Activated CD8-positive, alpha-beta T cell treated with anti-CD3 and anti-CD28 coated beads, Interleukin-2, amount 10 ng/mL, durations not matched to agents 7 days and 5 days (primary cell): ENCODE results near the gene ZNF512B. TPM values are rescaled to one million over a fixed set of nuclear protein-coding genes. Genes with fewer than 3 reads are reported as not detected.
"Not testable (repeated sequence)": the region's sequence is repeated elsewhere in the genome, so short reads cannot be mapped to it uniquely, and the experiment has no call there.

Source experiments
- ATAC-seq: fragments of 150-1000 bp; cut with Tn5 transposase; one replicate; pipeline ENCODE4 v1.10.0; 2021; ENCODE audit warnings: moderate library complexity
- CTCF ChIA-PET: fragments of 350-600 bp; sonication (Branson Sonifier 250); formaldehyde crosslinking; loops from one replicate; lab custom pipeline; 2021; ENCODE audit warnings: antibody characterized with exemption; lab: Charles Lee
- POLR2A ChIA-PET: fragments of 350-600 bp; sonication (Branson Sonifier 250); formaldehyde crosslinking; loops from one replicate; lab custom pipeline; 2021; ENCODE audit warnings: antibody characterized with exemption; lab: Charles Lee
- DNase-seq: peaks from one replicate; pipeline ENCODE4 v3.0.0-alpha.2; 2020
- H3K27ac Mint-ChIP-seq: one replicate; pipeline ENCODE4 v1.8.0; 2021; ENCODE audit warnings: mild to moderate bottlenecking, mixed read lengths
- H3K27me3 Mint-ChIP-seq: one replicate; pipeline ENCODE4 v1.8.0; 2021; ENCODE audit warnings: low read depth, mixed read lengths
- H3K36me3 Mint-ChIP-seq: one replicate; pipeline ENCODE4 v1.8.0; 2021; ENCODE audit warnings: low read depth, mixed read lengths
- H3K4me1 Mint-ChIP-seq: one replicate; pipeline ENCODE4 v1.8.0; 2021; ENCODE audit warnings: low read depth, mixed read lengths
- H3K4me3 Mint-ChIP-seq: one replicate; pipeline ENCODE4 v1.8.0; 2021; ENCODE audit warnings: mild to moderate bottlenecking, mixed read lengths
- H3K9me3 Mint-ChIP-seq: one replicate; pipeline ENCODE4 v1.8.0; 2022; ENCODE audit warnings: mixed read lengths; ENCODE audit not compliant: insufficient read depth
- total RNA-seq, 2 experiments: library from RNA; stranded (reverse); gene quantifications; one replicate each; pipeline ENCODE4 v1.2.3, GENCODE V29; 2021

ZNF512B gene
- total RNA-seq, 2 experiments from 2014 or later: 12.0 to 12.1 TPM

- DNase-seq (no peak), ATAC-seq (no peak)
- Mint-ChIP-seq H3K27me3 (no peaks in the 10 kb centered on the region), H3K9me3 (no peaks in the 10 kb centered on the region), H3K27ac (no peak overlapping the region), H3K36me3 (peaks cover 16% of the 10 kb centered on the region), H3K4me1 (peaks cover 15% of the 10 kb centered on the region), H3K4me3 (no peak overlapping the region)
- CTCF ChIA-PET: interaction anchor here (1.1 kb wide), 1 partner anchor 12 kb away, joined by 3 read pairs; no protein-coding TSS in a partner anchor
- POLR2A ChIA-PET: no interaction called here
Observed at GRCh38 chr20:63961664-63962425, 7.9 kb downstream of the ZNF512B start.

GRCh38 chr20:63960654-63961621, 8.8 kb downstream of the ZNF512B start:
- H3K27me3 Mint-ChIP-seq, H3K27ac Mint-ChIP-seq, DNase-seq, CTCF ChIA-PET, H3K4me3 Mint-ChIP-seq, H3K36me3 Mint-ChIP-seq, H3K9me3 Mint-ChIP-seq, ATAC-seq: not testable (repeated sequence)
- POLR2A ChIA-PET: interaction anchor here (1.2 kb wide), 1 partner anchor 387 kb away, joined by 3 read pairs; the partner anchor contains the start of gene HELZ2
- H3K4me1 Mint-ChIP-seq: peaks cover 17% of the 10 kb centered on the region

GRCh38 chr20:63959699-63960075, 10.0 kb downstream of the ZNF512B start:
- Mint-ChIP-seq H3K27me3 (no peaks in the 10 kb centered on the region), H3K36me3 (peaks cover 9% of the 10 kb centered on the region), H3K9me3 (no peaks in the 10 kb centered on the region), H3K27ac (no peak overlapping the region), H3K4me1 (peaks cover 23% of the 10 kb centered on the region), H3K4me3 (no peak overlapping the region)
- POLR2A ChIA-PET: interaction anchor here (1.2 kb wide), 1 partner anchor 385 kb away, joined by 3 read pairs; the partner anchor contains the start of gene HELZ2
- CTCF ChIA-PET: no interaction called here
- ATAC-seq (no peak), DNase-seq (no peak)

- Mint-ChIP-seq H3K27ac (no peak overlapping the region), H3K4me3 (no peak overlapping the region), H3K9me3 (no peaks in the 10 kb centered on the region), H3K27me3 (no peaks in the 10 kb centered on the region), H3K4me1 (peaks cover 29% of the 10 kb centered on the region), H3K36me3 (peaks cover 14% of the 10 kb centered on the region)
- ChIA-PET CTCF (interaction anchor here (1.2 kb wide), 1 partner anchor 15 kb away, joined by 3 read pairs; no protein-coding TSS in a partner anchor), POLR2A (interaction anchor here (1.2 kb wide), 1 partner anchor 385 kb away, joined by 3 read pairs; the partner anchor contains the start of gene HELZ2)
- DNase-seq: no peak
- ATAC-seq: no peak
Observed at GRCh38 chr20:63958964-63959698, 10.6 kb downstream of the ZNF512B start.

- ChIA-PET POLR2A (no interaction called here), CTCF (interaction anchor here (1.2 kb wide), 1 partner anchor 16 kb away, joined by 3 read pairs; no protein-coding TSS in a partner anchor)
- Mint-ChIP-seq H3K9me3 (no peaks in the 10 kb centered on the region), H3K4me3 (no peak overlapping the region), H3K27ac (peak overlapping the region; percentile 20), H3K27me3 (no peaks in the 10 kb centered on the region), H3K4me1 (peaks cover 35% of the 10 kb centered on the region), H3K36me3 (peaks cover 16% of the 10 kb centered on the region)
- ATAC-seq (no peak), DNase-seq (no peak)
Observed at GRCh38 chr20:63958471-63958870, 11.3 kb downstream of the ZNF512B start.

- H3K4me1 Mint-ChIP-seq: peaks cover 36% of the 10 kb centered on the region
- H3K9me3 Mint-ChIP-seq: no peaks in the 10 kb centered on the region
- peaks cover 15% of the 10 kb centered on the region for H3K36me3 Mint-ChIP-seq
- peak overlapping the region; percentile 87 for H3K27ac Mint-ChIP-seq
- ChIA-PET CTCF (no interaction called here), POLR2A (no interaction called here)
- ATAC-seq (no peak), DNase-seq (no peak)
- no peak overlapping the region for H3K4me3 Mint-ChIP-seq
- no peaks in the 10 kb centered on the region for H3K27me3 Mint-ChIP-seq
Observed at GRCh38 chr20:63957690-63958441, 11.9 kb downstream of the ZNF512B start.

GRCh38 chr20:63957004-63957689, 12.6 kb downstream of the ZNF512B start:
- peaks cover 12% of the 10 kb centered on the region for H3K36me3 Mint-ChIP-seq
- H3K27me3 Mint-ChIP-seq: no peaks in the 10 kb centered on the region
- peaks cover 39% of the 10 kb centered on the region for H3K4me1 Mint-ChIP-seq
- CTCF ChIA-PET: interaction anchor here (1.9 kb wide), 1 partner anchor 82 kb away, joined by 13 read pairs; no protein-coding TSS in a partner anchor
- H3K9me3 Mint-ChIP-seq: no peaks in the 10 kb centered on the region
- DNase-seq (peak; percentile 80), ATAC-seq (peak; percentile 47)
- POLR2A ChIA-PET: interaction anchor here (1.1 to 1.2 kb wide), 3 partner anchors 11 to 83 kb away, joined by 3 to 4 read pairs (median 4); no protein-coding TSS in a partner anchor
- peak overlapping the region; percentile 87 for H3K27ac Mint-ChIP-seq
- peak overlapping the region; percentile 78 for H3K4me3 Mint-ChIP-seq

GRCh38 chr20:63956664-63957003, 13.1 kb downstream of the ZNF512B start:
- Mint-ChIP-seq H3K36me3 (peaks cover 11% of the 10 kb centered on the region), H3K27me3 (no peaks in the 10 kb centered on the region), H3K4me3 (peak overlapping the region; percentile 78), H3K9me3 (no peaks in the 10 kb centered on the region), H3K4me1 (peaks cover 39% of the 10 kb centered on the region), H3K27ac (peak overlapping the region; percentile 86)
- DNase-seq (no peak), ATAC-seq (peak; percentile 40)
- ChIA-PET CTCF (interaction anchor here (1.0 to 1.9 kb wide), 4 partner anchors 17 to 82 kb away, joined by 3 to 13 read pairs (median 7); partner anchors contain the start of genes PRPF6 and SAMD10), POLR2A (interaction anchor here (0.6 to 1.2 kb wide), 9 partner anchors 12 to 419 kb away, joined by 3 to 5 read pairs (median 4); partner anchors contain the start of genes PRPF6 and SAMD10)

GRCh38 chr20:63955827-63956663, 13.7 kb downstream of the ZNF512B start, which contains the start of gene UCKL1:
TSS of gene UCKL1 (minus strand) at chr20:63956416. CDS start at chr20:63956372, 44 bp downstream.
- H3K27ac Mint-ChIP-seq: peak within 1 kb of the TSS; percentile 87
- DNase-seq: peak; percentile 92
- CTCF ChIA-PET: interaction anchor here (0.6 to 1.9 kb wide), 5 partner anchors 17 to 868 kb away, joined by 3 to 13 read pairs (median 6); partner anchors contain the start of genes PRPF6 and SAMD10
- H3K9me3 Mint-ChIP-seq: no peaks in the 10 kb centered on the region
- POLR2A ChIA-PET: interaction anchor here (0.6 to 1.2 kb wide), 9 partner anchors 12 to 418 kb away, joined by 3 to 5 read pairs (median 4); partner anchors contain the start of genes PRPF6 and SAMD10
- H3K36me3 Mint-ChIP-seq: peaks cover 8% of the 10 kb centered on the region
- peaks cover 39% of the 10 kb centered on the region for H3K4me1 Mint-ChIP-seq
- peak within 1 kb of the TSS; percentile 83 for H3K4me3 Mint-ChIP-seq
- H3K27me3 Mint-ChIP-seq: no peaks in the 10 kb centered on the region
- peak; percentile 80 for ATAC-seq
